Astrocyte of the spinal cord (primary cell): ENCODE data around the gene ADCY5.

ENCODE experiments used
- DNase-seq: peaks from one replicate; pipeline ENCODE4 v3.0.0; 2011; ENCODE audit warnings: low read depth, low spot score
- H3K4me3 ChIP-seq: 2 replicates; pipeline ENCODE4 v1.5.1; 2011; ENCODE audit warnings: low read depth, mild to moderate bottlenecking, low read length, moderate library complexity
- CTCF ChIP-seq: IDR thresholded peaks from 2 replicates; pipeline ENCODE4 v1.5.1; 2012; ENCODE audit warnings: low read depth, mild to moderate bottlenecking, low read length, inconsistent platforms
- in situ Hi-C: cut with HindIII; loops from 2 replicates; pipeline ENCODE4 v1.10.0; 2017; ENCODE audit warnings: low sequenced_read_pairs

Gene ADCY5

GRCh38 chr3:123419181-123419849 lies 29.6 kb downstream of the ADCY5 start:
- in situ Hi-C loops = no loop called here
- TF ChIP-seq CTCF = no peak
- DNase-seq = no peak
- no peak overlapping the region for H3K4me3 ChIP-seq

GRCh38 chr3:123416647-123417046 lies 32.2 kb downstream of the ADCY5 start:
- no peak for DNase-seq
- in situ Hi-C loops = no loop called here
- no peak for TF ChIP-seq CTCF

GRCh38 chr3:123416173-123416572 lies 32.7 kb downstream of the ADCY5 start:
- DNase-seq = no peak
- no peak for TF ChIP-seq CTCF
- in situ Hi-C loops = no loop called here
- no peak overlapping the region for H3K4me3 ChIP-seq

More at GRCh38 chr3:123416647-123417046, 32.2 kb downstream of the ADCY5 start:
- H3K4me3 ChIP-seq = no peak overlapping the region

- H3K4me3 ChIP-seq = no peak overlapping the region
- in situ Hi-C loops = no loop called here
- TF ChIP-seq CTCF = no peak
- DNase-seq = no peak
Measured at GRCh38 chr3:123414973-123415775, 33.7 kb downstream of the ADCY5 start.

- in situ Hi-C loops = no loop called here
- DNase-seq = no peak
Measured at GRCh38 chr3:123412811-123413604, 35.9 kb downstream of the ADCY5 start.

More at GRCh38 chr3:123412811-123413604, 35.9 kb downstream of the ADCY5 start:
- H3K4me3 ChIP-seq = no peak overlapping the region
- no peak for TF ChIP-seq CTCF
